Activated T-helper 1 cell treated with anti-CD3 and anti-CD28 coated beads, Interleukin-2, amount 50 U/mL, for 16 hours (primary cell): ENCODE measurements around the gene LBH.

Experiments
- DNase-seq, 2 donors: peaks; one replicate each; pipeline ENCODE4 v3.0.0-alpha.2; 2020; ENCODE audit warnings: low read depth in 1 of 2, low spot score in 1 of 2

The LBH gene

GRCh38 chr2:30272286-30272685 lies 41.0 kb downstream of the LBH start:
- no peak for DNase-seq

- no peak for DNase-seq
Observed at GRCh38 chr2:30272761-30273573, 41.6 kb downstream of the LBH start.

GRCh38 chr2:30273574-30273929 lies 42.2 kb downstream of the LBH start:
- no peak for DNase-seq

- no peak for DNase-seq
Observed at GRCh38 chr2:30275256-30275655, 43.9 kb downstream of the LBH start.

- no peak for DNase-seq
Observed at GRCh38 chr2:30276455-30276911, 45.1 kb downstream of the LBH start.

GRCh38 chr2:30277582-30277981 lies 46.2 kb downstream of the LBH start:
- DNase-seq, result no peak

- no peak for DNase-seq
Observed at GRCh38 chr2:30278419-30278818, 47.1 kb downstream of the LBH start.

- DNase-seq, result no peak
Observed at GRCh38 chr2:30280596-30281434, 49.5 kb downstream of the LBH start.

GRCh38 chr2:30282081-30282480 lies 50.7 kb downstream of the LBH start:
- no peak for DNase-seq

GRCh38 chr2:30282721-30283120 lies 51.4 kb downstream of the LBH start:
- DNase-seq, result no peak

GRCh38 chr2:30283931-30284565 lies 52.7 kb downstream of the LBH start:
- no peak for DNase-seq

GRCh38 chr2:30285758-30286157 lies 54.4 kb downstream of the LBH start:
- no peak for DNase-seq

GRCh38 chr2:30287190-30287840 lies 56.0 kb downstream of the LBH start:
- no peak for DNase-seq

- no peak for DNase-seq
Observed at GRCh38 chr2:30287857-30288513, 56.7 kb downstream of the LBH start.

- no peak for DNase-seq
Observed at GRCh38 chr2:30288561-30288960, 57.2 kb downstream of the LBH start.

GRCh38 chr2:30293303-30293921 lies 62.1 kb downstream of the LBH start:
- DNase-seq, result no peak

- no peak for DNase-seq
Observed at GRCh38 chr2:30294133-30294532, 62.8 kb downstream of the LBH start.

GRCh38 chr2:30296496-30296895 lies 65.2 kb downstream of the LBH start:
- DNase-seq, result no peak

- no peak for DNase-seq
Observed at GRCh38 chr2:30298302-30298701, 67.0 kb downstream of the LBH start.

GRCh38 chr2:30300122-30300455 lies 68.8 kb downstream of the LBH start:
- no peak for DNase-seq
